Caco-2 (cell line): Measurements from ENCODE around the gene OTOF. TPM values are rescaled to one million over a fixed set of nuclear protein-coding genes. Genes with fewer than 3 reads are reported as not detected.

Experiments used
- BruUV-seq: library from RNA; stranded (reverse); fragments of 400-500 nt; replicated peaks from 2 replicates; lab custom pipeline; 2021; lab: Mats Ljungman, UMichigan
- CTCF ChIA-PET: fragments of 300-600 bp; sonication (Branson Sonifier 250); formaldehyde crosslinking; loops from one replicate; lab custom pipeline; 2022; ENCODE audit warnings: antibody characterized with exemption; lab: Charles Lee
- POLR2A ChIA-PET: fragments of 300-600 bp; sonication (Branson Sonifier 250); formaldehyde crosslinking; loops from one replicate; lab custom pipeline; 2022; ENCODE audit warnings: antibody characterized with exemption; lab: Charles Lee
- DNase-seq, 2 experiments: peaks; one replicate each; pipeline versions ENCODE4 v3.0.0 to v3.0.0-alpha.2; 2020 to 2022
- H3K27me3 ChIP-seq: replicated peaks from 2 replicates; pipeline ENCODE4 v1.6.0; 2011; ENCODE audit warnings: low read length; ENCODE audit not compliant: control insufficient read depth, insufficient read depth
- H3K36me3 ChIP-seq: 2 replicates; pipeline ENCODE4 v1.5.1; 2011; ENCODE audit warnings: low read length; ENCODE audit not compliant: control insufficient read depth, insufficient read depth
- H3K4me1 ChIP-seq: fragments of 250-450 bp; sonication (Bioruptor Pico); 2 replicates; pipeline ENCODE4 v1.5.1; 2020; ENCODE audit warnings: mild to moderate bottlenecking
- H3K4me3 ChIP-seq: 2 replicates; pipeline ENCODE4 v1.5.1; 2011; ENCODE audit warnings: low read depth, mild to moderate bottlenecking, control low read depth, low read length
- H3K9me3 ChIP-seq: fragments of 250-450 bp; sonication (Bioruptor Pico); 2 replicates; pipeline ENCODE4 v1.5.1; 2020; ENCODE audit warnings: mild to moderate bottlenecking, moderate library complexity
- H3K27ac Mint-ChIP-seq: one replicate; pipeline ENCODE4 v1.8.0; 2022; ENCODE audit warnings: mixed read lengths; ENCODE audit not compliant: unreplicated experiment
- H3K27me3 Mint-ChIP-seq: one replicate; pipeline ENCODE4 v1.8.0; 2022; ENCODE audit warnings: mixed read lengths; ENCODE audit not compliant: insufficient read depth, unreplicated experiment
- H3K36me3 Mint-ChIP-seq: one replicate; pipeline ENCODE4 v1.8.0; 2022; ENCODE audit warnings: mild to moderate bottlenecking, mixed read lengths; ENCODE audit not compliant: insufficient read depth, unreplicated experiment
- H3K4me1 Mint-ChIP-seq: one replicate; pipeline ENCODE4 v1.8.0; 2022; ENCODE audit warnings: low read depth, mixed read lengths; ENCODE audit not compliant: unreplicated experiment
- H3K4me3 Mint-ChIP-seq: one replicate; pipeline ENCODE4 v1.8.0; 2022; ENCODE audit warnings: mild to moderate bottlenecking, moderate library complexity, mixed read lengths; ENCODE audit not compliant: unreplicated experiment
- H3K9me3 Mint-ChIP-seq: one replicate; pipeline ENCODE4 v1.8.0; 2022; ENCODE audit warnings: mixed read lengths; ENCODE audit not compliant: unreplicated experiment
- CTCF ChIP-seq, 2 experiments: fragments of 200-600 bp in 1 of 2; IDR thresholded peaks; 1 replicate in 1 of 2; 2 replicates in 1 of 2; pipeline versions ENCODE4 v1.5.1 to v1.8.0; 2011 to 2022; ENCODE audit warnings: antibody characterized with exemption in 1 of 2, control low read depth in 1 of 2, inconsistent platforms in 1 of 2, low read depth in 1 of 2, low read length in 1 of 2, mild to moderate bottlenecking in 1 of 2, moderate library complexity in 1 of 2; ENCODE audit not compliant: insufficient read depth in 1 of 2, severe bottlenecking in 1 of 2, unreplicated experiment in 1 of 2
- intact Hi-C: fragments of 100-400 bp; cut with micrococcal nuclease; formaldehyde crosslinking; loops from one replicate; pipeline ENCODE4 v1.10.0; 2022; ENCODE audit not compliant: unreplicated experiment
- total RNA-seq: library from RNA; stranded (reverse); gene quantifications from 2 replicates; pipeline ENCODE4 v1.2.3, GENCODE V29; 2022

OTOF gene
- total RNA-seq, 1 experiment from 2014 or later = 0.09 TPM

GRCh38 chr2:26507932-26508331 lies 30.0 kb upstream of the OTOF start:
- Mint-ChIP-seq H3K4me3 (no peak overlapping the region), H3K27ac (no peak overlapping the region), H3K9me3 (no peaks in the 10 kb centered on the region), H3K4me1 (peaks cover 7% of the 10 kb centered on the region), H3K27me3 (peaks cover 7% of the 10 kb centered on the region), H3K36me3 (no peaks in the 10 kb centered on the region)
- Histone ChIP-seq H3K27me3 (no peaks in the 10 kb centered on the region; the same call in 1 of the 2 replicates), H3K4me1 (no peaks in the 10 kb centered on the region), H3K9me3 (no peaks in the 10 kb centered on the region), H3K36me3 (no peaks in the 10 kb centered on the region), H3K4me3 (no peak overlapping the region)
- TF ChIP-seq CTCF (IDR thresholded peaks at IDR 0.05; ENCODE audit: insufficient read depth in 1 of 2, low read depth in 1 of 2, low read length in 1 of 2, severe bottlenecking in 1 of 2, unreplicated experiment in 1 of 2) = no peak
- no TSS peak for BruUV-seq
- ChIA-PET CTCF (no interaction called here), POLR2A (no interaction called here)
- DNase-seq = no peak
- intact Hi-C loops = no loop called here

- H3K27ac Mint-ChIP-seq = no peak overlapping the region
- POLR2A ChIA-PET = no interaction called here
- H3K27me3 Mint-ChIP-seq = peaks cover 7% of the 10 kb centered on the region
- Histone ChIP-seq H3K36me3 (no peaks in the 10 kb centered on the region), H3K4me1 (no peaks in the 10 kb centered on the region), H3K27me3 (no peaks in the 10 kb centered on the region; the same call in 1 of the 2 replicates), H3K4me3 (no peak overlapping the region), H3K9me3 (no peaks in the 10 kb centered on the region)
- DNase-seq = no peak
- no peak overlapping the region for H3K4me3 Mint-ChIP-seq
- TF ChIP-seq CTCF (IDR thresholded peaks at IDR 0.05; ENCODE audit: insufficient read depth in 1 of 2, low read depth in 1 of 2, low read length in 1 of 2, severe bottlenecking in 1 of 2, unreplicated experiment in 1 of 2) = no peak
- no peaks in the 10 kb centered on the region for H3K9me3 Mint-ChIP-seq
- no TSS peak for BruUV-seq
- no peaks in the 10 kb centered on the region for H3K36me3 Mint-ChIP-seq
- CTCF ChIA-PET = no interaction called here
- intact Hi-C loops = no loop called here
- H3K4me1 Mint-ChIP-seq = peaks cover 7% of the 10 kb centered on the region
These were observed 29.2 kb upstream of the OTOF start for GRCh38 chr2:26507088-26507487.

GRCh38 chr2:26506279-26506678 lies 28.4 kb upstream of the OTOF start:
- Mint-ChIP-seq H3K36me3 (no peaks in the 10 kb centered on the region), H3K27ac (no peak overlapping the region), H3K27me3 (peaks cover 7% of the 10 kb centered on the region), H3K9me3 (no peaks in the 10 kb centered on the region), H3K4me3 (no peak overlapping the region), H3K4me1 (peaks cover 7% of the 10 kb centered on the region)
- DNase-seq = no peak
- no TSS peak for BruUV-seq
- Histone ChIP-seq H3K4me3 (no peak overlapping the region), H3K4me1 (no peaks in the 10 kb centered on the region), H3K27me3 (no peaks in the 10 kb centered on the region), H3K9me3 (no peaks in the 10 kb centered on the region), H3K36me3 (no peaks in the 10 kb centered on the region)
- no peak for TF ChIP-seq CTCF (IDR thresholded peaks at IDR 0.05; ENCODE audit: insufficient read depth in 1 of 2, low read depth in 1 of 2, low read length in 1 of 2, severe bottlenecking in 1 of 2, unreplicated experiment in 1 of 2)
- ChIA-PET POLR2A (no interaction called here), CTCF (no interaction called here)
- intact Hi-C loops = no loop called here
